AG04450 (cell line): ENCODE data around the gene CXCR6. TPM values are rescaled to one million over a fixed set of nuclear protein-coding genes. Genes with fewer than 3 reads are reported as not detected.

ENCODE experiments used
- CTCF ChIA-PET: fragments of 300-600, 350-600 bp; formaldehyde crosslinking; extraction: SDS; loops from one replicate; lab custom pipeline; 2022; ENCODE audit warnings: antibody characterized with exemption, inconsistent platforms; lab: Charles Lee
- POLR2A ChIA-PET: fragments of 350-600 bp; formaldehyde crosslinking; extraction: SDS; loops from one replicate; lab custom pipeline; 2021; ENCODE audit warnings: antibody characterized with exemption, inconsistent platforms; lab: Yijun Ruan, JAX
- DNase-seq: peaks from one replicate; pipeline ENCODE4 v3.0.0-alpha.2; 2011; ENCODE audit warnings: low read depth, low spot score
- H3K27ac ChIP-seq: one replicate; pipeline ENCODE4 v1.5.1; 2012; ENCODE audit warnings: low read depth, low read length, control low read depth
- H3K27me3 ChIP-seq: one replicate; pipeline ENCODE4 v1.6.0; 2012; ENCODE audit warnings: low read length; ENCODE audit not compliant: control insufficient read depth, insufficient read depth
- H3K4me3 ChIP-seq: 2 replicates; pipeline ENCODE4 v1.5.1; 2011; ENCODE audit warnings: mild to moderate bottlenecking, low read depth, low read length, control low read depth
- H3K9me3 ChIP-seq: 2 replicates; pipeline ENCODE4 v1.5.1; 2012; ENCODE audit warnings: low read length; ENCODE audit not compliant: control insufficient read depth, insufficient read depth
- polyA minus RNA-seq: library from RNA; depleted of rRNA, polyadenylated mRNA; stranded (reverse); fragments of >200 nt; gene quantifications from 2 replicates; pipeline ENCODE4 v1.2.3, GENCODE V29; 2011; rRNA and poly(A)+ RNA removed
- polyA plus RNA-seq: library from polyadenylated mRNA; depleted of rRNA; stranded (reverse); fragments of >200 nt; gene quantifications from 2 replicates; pipeline ENCODE4 v1.2.3, GENCODE V29; 2011; rRNA removed
- TF ChIP-seq, protein P1 (sequence below): IDR thresholded peaks from 2 replicates; pipeline ENCODE4 v1.5.1; 2011; ENCODE audit warnings: low read depth, low read length, control low read depth, inconsistent platforms

CXCR6 gene
- polyA plus RNA-seq = not detected in 2 replicates
- not detected in 2 replicates for polyA minus RNA-seq

DNA sequence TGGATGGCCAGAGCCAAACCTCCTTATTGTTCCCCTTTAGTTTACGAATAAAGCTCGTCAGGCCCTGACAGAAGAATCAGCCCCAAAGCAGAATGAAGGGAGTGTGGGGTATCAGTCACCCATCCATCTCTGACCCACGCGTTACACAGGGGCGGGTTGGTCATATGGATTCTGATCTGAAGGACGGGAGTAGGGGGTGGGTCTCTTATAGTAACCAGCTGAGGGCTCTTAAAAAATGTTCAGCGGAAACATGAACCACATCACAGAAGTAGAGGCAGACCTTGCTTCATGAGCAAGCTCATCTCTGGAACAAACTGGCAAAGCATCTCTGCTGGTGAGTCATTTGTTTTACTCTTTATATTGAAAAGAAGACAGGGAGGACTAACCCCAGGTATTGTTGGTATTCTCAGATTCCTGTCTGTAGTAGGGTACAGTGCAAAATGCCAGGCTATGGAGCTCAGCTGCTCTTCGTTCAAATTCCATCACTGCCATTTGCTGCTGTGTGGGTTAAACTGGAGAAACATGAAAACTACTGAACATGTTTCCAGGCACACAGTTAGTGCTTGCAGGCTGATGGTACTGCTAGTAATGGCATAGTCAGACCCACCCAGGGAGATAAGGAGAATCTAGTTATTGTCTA lies at the start of gene CXCR6:
CXCR6 (plus strand) TSS at position 258 of the 640 bp plus-strand sequence. CDS start 3,018 bp downstream, outside the sequence.
- ChIA-PET CTCF (interaction anchor here (0.6 to 1.4 kb wide), 4 partner anchors 123 to 287 kb away, joined by 4 to 22 read pairs (median 5); no protein-coding TSS in a partner anchor), POLR2A (no interaction called here)
- TF ChIP-seq, protein P1, sequence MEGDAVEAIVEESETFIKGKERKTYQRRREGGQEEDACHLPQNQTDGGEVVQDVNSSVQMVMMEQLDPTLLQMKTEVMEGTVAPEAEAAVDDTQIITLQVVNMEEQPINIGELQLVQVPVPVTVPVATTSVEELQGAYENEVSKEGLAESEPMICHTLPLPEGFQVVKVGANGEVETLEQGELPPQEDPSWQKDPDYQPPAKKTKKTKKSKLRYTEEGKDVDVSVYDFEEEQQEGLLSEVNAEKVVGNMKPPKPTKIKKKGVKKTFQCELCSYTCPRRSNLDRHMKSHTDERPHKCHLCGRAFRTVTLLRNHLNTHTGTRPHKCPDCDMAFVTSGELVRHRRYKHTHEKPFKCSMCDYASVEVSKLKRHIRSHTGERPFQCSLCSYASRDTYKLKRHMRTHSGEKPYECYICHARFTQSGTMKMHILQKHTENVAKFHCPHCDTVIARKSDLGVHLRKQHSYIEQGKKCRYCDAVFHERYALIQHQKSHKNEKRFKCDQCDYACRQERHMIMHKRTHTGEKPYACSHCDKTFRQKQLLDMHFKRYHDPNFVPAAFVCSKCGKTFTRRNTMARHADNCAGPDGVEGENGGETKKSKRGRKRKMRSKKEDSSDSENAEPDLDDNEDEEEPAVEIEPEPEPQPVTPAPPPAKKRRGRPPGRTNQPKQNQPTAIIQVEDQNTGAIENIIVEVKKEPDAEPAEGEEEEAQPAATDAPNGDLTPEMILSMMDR = no peak
- DNase-seq = no peak
- H3K9me3 ChIP-seq = peaks cover 8% of the 10 kb centered on the region; the same call in 1 of the 2 replicates
- no peak within 1 kb of the TSS for H3K4me3 ChIP-seq
- no peak within 1 kb of the TSS for H3K27ac ChIP-seq
- H3K27me3 ChIP-seq = no peaks in the 10 kb centered on the region

- no peak overlapping the region for H3K27ac ChIP-seq
- no peaks in the 10 kb centered on the region for H3K9me3 ChIP-seq
- TF ChIP-seq, protein P1 = no peak
- peaks cover 13% of the 10 kb centered on the region for H3K27me3 ChIP-seq
- ChIA-PET CTCF (no interaction called here), POLR2A (no interaction called here)
- no peak for DNase-seq
- no peak overlapping the region for H3K4me3 ChIP-seq
Observed at GRCh38 chr3:45894015-45894414, 49.2 kb upstream of the CXCR6 start.

- Histone ChIP-seq H3K27me3 (peaks cover 13% of the 10 kb centered on the region), H3K9me3 (no peaks in the 10 kb centered on the region), H3K27ac (no peak overlapping the region), H3K4me3 (no peak overlapping the region)
- TF ChIP-seq, protein P1 = no peak
- ChIA-PET POLR2A (interaction anchor here (0.7 kb wide), 1 partner anchor 14 kb away, joined by 3 read pairs; no protein-coding TSS in a partner anchor), CTCF (no interaction called here)
- no peak for DNase-seq
Observed at GRCh38 chr3:45895686-45896468, 47.4 kb upstream of the CXCR6 start.

GRCh38 chr3:45896956-45897355 lies 46.3 kb upstream of the CXCR6 start:
- TF ChIP-seq, protein P1 = no peak
- peak; percentile 45 for DNase-seq
- ChIA-PET CTCF (no interaction called here), POLR2A (interaction anchor here (1.1 kb wide), 1 partner anchor 79 kb away, joined by 3 read pairs; no protein-coding TSS in a partner anchor)
- Histone ChIP-seq H3K27ac (peak overlapping the region; percentile 69), H3K27me3 (peaks cover 12% of the 10 kb centered on the region), H3K9me3 (no peaks in the 10 kb centered on the region), H3K4me3 (0 out of 2 replicates have a peak overlapping the region, but pooled peaks have one; percentile 8)
